HG02840 (cell line): Measurements from ENCODE around the gene NETO1.

ENCODE experiments used
- ATAC-seq: cut with Tn5 transposase; IDR thresholded peaks from one replicate; pipeline ENCODE4 v1.9.1; 2021; ENCODE audit warnings: mild to moderate bottlenecking, moderate library complexity, moderate number of reproducible peaks; ENCODE audit not compliant: unreplicated experiment, low FRiP score

NETO1 gene

GRCh38 chr18:72846736-72847533 is 20.9 kb downstream of the NETO1 start:
- ATAC-seq, result no peak

- no peak for ATAC-seq
Measured at GRCh38 chr18:72843743-72844142, 24.0 kb downstream of the NETO1 start.

DNA sequence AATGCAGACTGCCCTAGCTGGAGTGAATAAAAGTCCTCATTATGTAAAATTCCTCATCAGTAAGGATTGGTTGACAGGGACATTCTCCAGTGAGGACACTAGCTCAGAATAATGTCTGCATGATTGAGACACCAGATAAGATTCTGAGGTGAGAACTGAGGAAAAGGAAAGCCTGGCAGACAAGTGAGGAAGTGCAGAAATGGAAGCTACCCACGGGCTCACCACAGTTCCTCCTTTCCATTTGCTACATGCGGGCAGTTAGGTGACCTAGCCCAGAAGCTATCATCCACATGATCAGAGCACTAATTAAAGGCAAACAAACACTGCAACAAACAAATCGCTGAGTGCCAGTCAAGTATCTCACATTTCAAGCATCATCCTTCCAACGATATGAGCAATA is 27.7 kb downstream of the NETO1 start:
- no peak for ATAC-seq

GRCh38 chr18:72834731-72835130 is 33.1 kb downstream of the NETO1 start:
- ATAC-seq, result no peak

GRCh38 chr18:72833471-72833870 is 34.3 kb downstream of the NETO1 start:
- ATAC-seq, result no peak

DNA sequence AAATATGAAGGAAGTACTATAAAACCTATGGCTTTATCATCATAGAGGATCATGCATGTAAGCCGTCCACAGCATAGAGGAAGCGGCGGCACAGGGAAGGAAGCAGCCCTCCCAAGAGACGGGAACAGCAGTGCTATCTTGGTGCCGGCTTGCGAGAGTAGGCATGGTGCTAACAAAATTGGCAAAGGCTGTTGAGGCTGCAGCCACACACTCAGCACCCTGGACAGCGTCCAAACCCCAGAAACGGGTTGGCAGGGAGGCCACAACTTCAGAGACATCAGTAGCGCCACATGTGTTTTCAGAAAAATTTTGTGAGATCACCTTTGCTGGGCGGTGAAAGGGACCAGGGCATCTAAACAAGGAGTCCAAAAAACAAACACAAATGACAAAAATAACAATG is 37.7 kb downstream of the NETO1 start:
- ATAC-seq, result no peak

DNA sequence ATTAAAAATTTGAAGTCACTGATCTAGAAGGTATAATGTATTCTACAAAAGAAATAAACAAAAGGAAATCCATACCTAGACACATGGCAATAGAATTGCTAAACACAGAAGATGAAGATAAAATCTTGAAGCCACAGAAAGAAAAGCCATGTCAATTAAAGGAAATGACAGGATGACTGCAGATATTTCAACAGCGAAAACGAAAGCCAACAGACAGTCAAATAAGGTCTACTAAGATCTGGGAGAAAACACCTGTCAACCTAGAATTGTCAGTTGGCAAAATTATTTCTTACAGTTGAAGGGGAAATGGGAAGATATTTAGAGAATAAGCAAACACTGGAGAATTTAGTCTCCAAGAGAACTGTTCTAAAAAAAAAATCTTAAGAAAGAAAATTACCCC is 39.2 kb downstream of the NETO1 start:
- no peak for ATAC-seq

- no peak for ATAC-seq
Measured at GRCh38 chr18:72826736-72827135, 41.1 kb downstream of the NETO1 start.

- ATAC-seq, result no peak
Measured at GRCh38 chr18:72823345-72823744, 44.4 kb downstream of the NETO1 start.

GRCh38 chr18:72822202-72822601 is 45.6 kb downstream of the NETO1 start:
- ATAC-seq, result no peak

GRCh38 chr18:72820571-72820970 is 47.2 kb downstream of the NETO1 start:
- ATAC-seq, result no peak

GRCh38 chr18:72819050-72819449 is 48.7 kb downstream of the NETO1 start:
- ATAC-seq, result no peak

GRCh38 chr18:72811047-72811446 is 56.7 kb downstream of the NETO1 start:
- ATAC-seq, result no peak

- ATAC-seq, result no peak
Measured at GRCh38 chr18:72808680-72809079, 59.1 kb downstream of the NETO1 start.

- ATAC-seq, result no peak
Measured at GRCh38 chr18:72799106-72799505, 68.7 kb downstream of the NETO1 start.

DNA sequence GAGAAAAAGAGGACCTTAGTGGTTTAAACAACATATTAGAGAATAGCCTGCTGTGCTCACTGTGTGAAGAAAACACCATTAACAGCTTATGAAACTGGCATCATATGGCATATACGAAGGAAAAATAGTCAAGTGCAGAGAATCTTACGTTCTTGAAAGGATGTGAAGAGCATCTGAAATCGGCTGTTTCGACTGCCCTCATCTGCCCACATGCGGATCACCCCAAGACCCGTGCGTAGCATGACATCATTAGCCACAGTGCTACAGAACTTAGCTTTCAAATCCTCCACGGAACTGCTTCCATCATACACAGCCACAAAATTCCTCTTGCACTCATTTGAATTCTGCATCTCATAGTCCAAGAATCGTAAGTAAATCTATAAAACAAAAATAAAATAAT is 84.3 kb downstream of the NETO1 start:
- no peak for ATAC-seq

DNA sequence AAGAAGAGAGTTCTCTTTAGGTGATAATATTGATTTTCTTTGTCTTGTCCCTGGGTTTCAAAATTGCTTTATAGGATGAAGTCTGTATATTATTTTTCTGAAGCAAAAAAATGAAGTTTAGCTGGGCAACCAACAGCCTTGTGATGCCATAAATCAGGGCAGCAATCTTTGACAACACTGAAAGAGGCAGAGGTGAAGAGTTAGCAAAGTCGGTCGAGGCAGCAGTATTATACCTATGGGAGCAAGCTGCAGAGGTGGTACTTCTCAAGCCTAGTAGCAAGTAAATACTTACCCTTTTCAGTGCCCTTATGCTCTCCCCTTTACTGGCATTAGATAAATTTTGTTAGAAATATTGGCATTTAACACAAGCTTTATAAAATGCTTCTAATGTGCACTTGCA is 92.9 kb downstream of the NETO1 start:
- no peak for ATAC-seq

DNA sequence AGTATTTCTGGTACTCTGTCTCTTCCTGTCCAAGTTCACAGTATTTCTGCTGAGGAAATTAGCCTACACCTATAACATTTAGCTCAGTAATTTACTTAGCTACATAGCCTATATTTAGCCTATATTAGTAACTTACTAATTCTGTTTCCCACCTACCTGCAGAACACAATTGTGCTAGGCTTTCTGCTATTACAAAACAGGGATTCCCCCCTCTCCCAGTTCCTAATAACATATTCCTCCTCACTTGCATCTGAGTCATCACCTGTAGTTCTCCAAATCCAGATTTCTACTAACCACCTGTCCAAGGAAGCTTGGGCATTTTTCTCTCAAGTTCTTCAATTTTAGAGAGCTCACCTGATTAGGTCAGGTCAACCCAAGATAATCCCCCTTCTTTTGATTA is 94.9 kb downstream of the NETO1 start:
- no peak for ATAC-seq

DNA sequence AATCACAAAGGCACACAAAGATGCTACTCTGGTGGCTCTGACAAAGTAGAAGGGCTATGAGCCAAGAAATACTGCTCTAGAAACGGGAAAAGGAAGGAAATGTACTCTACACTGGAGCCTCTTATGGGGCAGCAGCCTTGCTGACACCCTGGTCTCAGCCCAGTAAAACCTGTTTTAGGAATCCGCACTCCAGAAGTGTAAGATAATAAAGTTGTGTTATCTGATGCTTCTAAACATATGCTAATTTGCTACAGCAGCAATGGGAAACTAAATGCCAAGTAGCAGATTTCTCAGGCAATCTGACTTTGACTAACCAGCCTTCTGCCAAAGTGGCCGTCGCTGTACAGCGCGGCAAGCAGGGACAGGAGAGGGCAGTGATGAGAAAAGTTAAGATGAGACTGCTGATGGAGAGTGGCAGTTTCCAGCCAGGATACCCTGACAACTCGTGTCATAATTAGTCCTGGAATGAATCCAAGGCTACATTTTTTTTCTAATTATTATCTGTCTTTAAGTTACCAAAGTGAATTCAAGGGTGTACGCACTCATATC is 99.0 kb downstream of the NETO1 start:
- ATAC-seq, result no peak

DNA sequence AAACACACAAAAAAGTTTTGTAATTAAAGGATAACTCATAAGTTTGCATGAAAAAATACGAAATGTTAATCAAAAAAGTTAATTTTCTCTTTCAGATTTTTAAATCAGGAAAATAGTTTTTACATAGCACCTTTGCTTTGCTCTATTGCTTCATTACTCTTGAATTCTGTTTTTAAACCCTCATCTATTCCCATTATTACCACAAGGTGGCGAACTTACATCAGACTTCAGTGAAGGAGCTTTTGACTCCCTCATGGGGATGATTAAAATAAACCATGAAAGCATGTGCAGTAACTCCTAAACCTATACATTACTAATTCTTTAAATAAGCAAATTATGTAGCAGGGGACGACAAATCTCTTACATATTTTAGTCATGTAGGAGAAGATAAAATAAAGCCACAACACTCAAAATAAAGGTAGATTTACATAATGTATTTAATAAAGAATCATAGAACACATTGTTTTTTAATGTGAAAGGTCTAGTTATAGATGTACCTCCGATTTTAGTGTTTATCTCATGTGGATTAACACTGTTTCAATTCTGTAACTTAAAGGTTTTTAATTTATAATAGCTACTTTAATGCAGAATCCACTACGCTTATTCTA is 105.2 kb downstream of the NETO1 start:
- ATAC-seq, result no peak

DNA sequence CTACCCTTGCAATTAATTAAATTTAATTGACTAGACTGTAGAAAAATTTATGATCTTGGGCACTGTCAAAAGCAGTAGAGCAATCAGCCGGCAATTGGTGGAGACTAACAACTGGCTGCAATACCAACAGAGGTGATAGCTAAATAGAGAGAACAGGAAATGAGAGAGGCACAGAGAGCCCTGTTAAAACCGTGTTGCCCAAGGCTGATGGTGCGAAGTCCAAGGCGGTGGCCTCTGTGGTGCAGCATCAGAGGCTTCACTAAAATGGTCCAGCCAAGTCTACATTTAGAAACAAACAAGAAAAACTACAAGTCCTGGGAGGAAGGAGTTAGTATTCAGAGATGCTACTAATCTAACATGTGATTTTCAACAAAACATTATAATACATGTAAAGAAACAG is 115.6 kb downstream of the NETO1 start:
- no peak for ATAC-seq

GRCh38 chr18:72742002-72742401 is 125.8 kb downstream of the NETO1 start:
- no peak for ATAC-seq
